Progenitor cell of endocrine pancreas (in vitro differentiated cells): Measurements from ENCODE around the gene BLZF1. TPM values are rescaled to one million over a fixed set of nuclear protein-coding genes. Genes with fewer than 3 reads are reported as not detected.

Experiments
- DNase-seq: peaks from one replicate; pipeline ENCODE4 v3.0.0; 2021; ENCODE audit warnings: low spot score; ENCODE audit not compliant: unreplicated experiment
- H3K27ac Mint-ChIP-seq: 2 replicates; pipeline ENCODE4 v1.8.0; 2021; ENCODE audit warnings: mild to moderate bottlenecking, moderate library complexity, mixed read lengths
- H3K27me3 Mint-ChIP-seq: 2 replicates; pipeline ENCODE4 v1.8.0; 2021; ENCODE audit warnings: mixed read lengths
- H3K36me3 Mint-ChIP-seq: 2 replicates; pipeline ENCODE4 v1.8.0; 2022; ENCODE audit warnings: mixed read lengths; ENCODE audit not compliant: insufficient read depth
- H3K4me1 Mint-ChIP-seq: 2 replicates; pipeline ENCODE4 v1.8.0; 2021; ENCODE audit warnings: low read depth, mixed read lengths
- H3K4me3 Mint-ChIP-seq: 2 replicates; pipeline ENCODE4 v1.8.0; 2021; ENCODE audit warnings: low read depth, mild to moderate bottlenecking, moderate library complexity, mixed read lengths
- H3K9me3 Mint-ChIP-seq: 2 replicates; pipeline ENCODE4 v1.8.0; 2021; ENCODE audit warnings: low read depth, mixed read lengths
- total RNA-seq: library from RNA; stranded (reverse); gene quantifications from 2 replicates; pipeline ENCODE4 v1.2.1, GENCODE V29; 2021
- TF ChIP-seq, protein P1 (sequence below): fragments of 200-600 bp; sonication (generic); IDR thresholded peaks from one replicate; pipeline ENCODE4 v1.5.0; 2021; ENCODE audit warnings: antibody characterized with exemption, mild to moderate bottlenecking; ENCODE audit not compliant: unreplicated experiment

BLZF1 gene
- total RNA-seq, 1 donor from 2014 or later = 18.6 TPM

DNA sequence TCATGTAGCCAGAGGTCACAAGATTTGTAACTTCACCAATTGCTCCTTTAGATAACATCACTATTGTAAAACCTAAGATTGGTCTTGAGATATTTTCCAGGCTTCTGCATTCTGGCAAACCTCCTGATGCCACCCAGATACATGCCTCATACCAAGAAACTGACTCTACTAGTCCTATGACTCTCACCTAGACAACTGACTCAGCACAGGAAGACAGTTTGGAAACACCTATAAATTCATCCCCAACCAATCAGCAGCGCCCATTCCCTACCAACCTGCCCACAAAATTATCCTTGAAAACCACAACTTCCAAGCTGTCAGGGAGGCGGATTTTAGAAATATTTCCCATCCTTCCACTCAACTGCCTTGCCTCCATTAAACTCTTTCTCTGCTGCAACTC is 3.0 kb upstream of the BLZF1 start:
- Mint-ChIP-seq H3K27me3 (no peaks in the 10 kb centered on the region), H3K4me3 (no peak overlapping the region), H3K9me3 (peaks cover 3% of the 10 kb centered on the region), H3K27ac (no peak overlapping the region), H3K36me3 (peaks cover 3% of the 10 kb centered on the region), H3K4me1 (peaks cover 2% of the 10 kb centered on the region)
- TF ChIP-seq, protein P1, sequence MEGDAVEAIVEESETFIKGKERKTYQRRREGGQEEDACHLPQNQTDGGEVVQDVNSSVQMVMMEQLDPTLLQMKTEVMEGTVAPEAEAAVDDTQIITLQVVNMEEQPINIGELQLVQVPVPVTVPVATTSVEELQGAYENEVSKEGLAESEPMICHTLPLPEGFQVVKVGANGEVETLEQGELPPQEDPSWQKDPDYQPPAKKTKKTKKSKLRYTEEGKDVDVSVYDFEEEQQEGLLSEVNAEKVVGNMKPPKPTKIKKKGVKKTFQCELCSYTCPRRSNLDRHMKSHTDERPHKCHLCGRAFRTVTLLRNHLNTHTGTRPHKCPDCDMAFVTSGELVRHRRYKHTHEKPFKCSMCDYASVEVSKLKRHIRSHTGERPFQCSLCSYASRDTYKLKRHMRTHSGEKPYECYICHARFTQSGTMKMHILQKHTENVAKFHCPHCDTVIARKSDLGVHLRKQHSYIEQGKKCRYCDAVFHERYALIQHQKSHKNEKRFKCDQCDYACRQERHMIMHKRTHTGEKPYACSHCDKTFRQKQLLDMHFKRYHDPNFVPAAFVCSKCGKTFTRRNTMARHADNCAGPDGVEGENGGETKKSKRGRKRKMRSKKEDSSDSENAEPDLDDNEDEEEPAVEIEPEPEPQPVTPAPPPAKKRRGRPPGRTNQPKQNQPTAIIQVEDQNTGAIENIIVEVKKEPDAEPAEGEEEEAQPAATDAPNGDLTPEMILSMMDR = no peak
- no peak for DNase-seq

DNA sequence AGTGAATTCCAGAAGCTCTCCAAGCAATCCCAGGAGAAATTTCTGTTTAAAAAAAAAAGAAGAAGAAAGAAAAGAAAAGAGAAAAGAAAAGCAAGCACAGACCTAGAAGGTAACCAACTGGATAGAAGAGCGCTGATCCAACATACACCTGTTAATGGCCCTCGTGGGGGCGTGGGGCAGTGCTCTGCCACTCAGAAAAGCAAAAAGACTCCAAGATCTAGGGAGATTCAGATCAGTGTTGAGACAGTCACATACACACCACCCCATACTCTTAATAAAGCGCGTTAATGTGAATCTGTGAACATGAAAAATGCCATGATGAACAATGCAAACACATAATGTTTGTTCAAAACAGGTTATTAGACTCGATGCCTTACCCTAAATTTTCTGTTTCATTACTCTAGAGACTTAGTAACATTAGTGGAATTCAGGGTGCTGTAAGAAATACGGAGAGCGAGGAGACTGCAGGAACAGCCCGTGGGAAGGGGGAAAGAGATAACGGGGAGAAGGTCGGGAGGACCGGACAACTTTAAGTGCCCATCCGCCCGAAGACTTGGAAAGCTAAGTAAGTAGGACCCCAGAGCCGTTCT is 804 bp upstream of the BLZF1 start:
- H3K9me3 Mint-ChIP-seq = peaks cover 3% of the 10 kb centered on the region
- no peak overlapping the region for H3K27ac Mint-ChIP-seq
- DNase-seq = no peak
- no peaks in the 10 kb centered on the region for H3K27me3 Mint-ChIP-seq
- peaks cover 2% of the 10 kb centered on the region for H3K4me1 Mint-ChIP-seq
- TF ChIP-seq, protein P1 = no peak
- H3K36me3 Mint-ChIP-seq = peaks cover 4% of the 10 kb centered on the region
- no peak overlapping the region for H3K4me3 Mint-ChIP-seq

DNA sequence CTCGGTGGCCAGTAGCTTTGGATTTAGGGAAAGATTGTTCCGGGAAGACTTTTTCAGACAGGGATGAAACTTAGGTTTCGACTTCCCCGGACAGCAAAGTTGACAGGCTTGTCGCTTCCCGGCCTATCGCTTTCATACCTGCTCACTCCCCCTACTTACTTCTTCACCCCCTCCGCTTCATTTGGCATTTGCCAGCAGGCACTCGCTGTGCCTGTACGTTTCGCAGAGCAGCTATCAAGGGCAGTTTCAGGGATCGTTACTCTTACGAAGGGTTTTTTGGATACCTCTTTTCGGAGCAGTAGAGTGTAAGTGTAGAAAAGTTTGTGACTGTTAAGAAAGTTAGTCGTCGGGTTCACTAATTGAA is 393 bp downstream of the BLZF1 start:
- Mint-ChIP-seq H3K4me1 (peaks cover 2% of the 10 kb centered on the region), H3K36me3 (peaks cover 6% of the 10 kb centered on the region), H3K27ac (no peak overlapping the region), H3K4me3 (no peak overlapping the region), H3K9me3 (peaks cover 3% of the 10 kb centered on the region), H3K27me3 (no peaks in the 10 kb centered on the region)
- no peak for DNase-seq
- TF ChIP-seq, protein P1 = no peak

DNA sequence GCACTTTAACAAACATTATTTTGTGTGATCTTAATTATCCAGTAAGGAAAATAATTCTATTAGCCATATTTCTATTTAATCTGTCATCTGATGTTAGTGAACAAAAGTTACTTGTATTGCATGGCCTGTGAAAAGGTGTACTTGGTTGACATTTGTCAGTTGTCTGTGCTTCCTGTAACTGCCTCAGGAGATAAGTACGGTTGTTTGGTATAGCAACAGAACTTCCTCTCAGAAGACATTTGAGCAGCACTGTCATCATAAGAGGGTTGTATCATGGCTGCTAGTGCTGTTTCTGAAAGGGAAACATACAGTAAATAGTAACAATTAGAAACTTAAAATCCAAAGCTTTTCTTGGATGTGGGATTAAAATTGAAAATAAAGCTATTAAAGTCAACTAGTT is 3.4 kb downstream of the BLZF1 start:
- peaks cover 2% of the 10 kb centered on the region for H3K4me1 Mint-ChIP-seq
- DNase-seq = no peak
- H3K27me3 Mint-ChIP-seq = no peaks in the 10 kb centered on the region
- TF ChIP-seq, protein P1 = no peak
- H3K36me3 Mint-ChIP-seq = peaks cover 4% of the 10 kb centered on the region
- no peak overlapping the region for H3K4me3 Mint-ChIP-seq
- H3K9me3 Mint-ChIP-seq = no peaks in the 10 kb centered on the region
- H3K27ac Mint-ChIP-seq = no peak overlapping the region

DNA sequence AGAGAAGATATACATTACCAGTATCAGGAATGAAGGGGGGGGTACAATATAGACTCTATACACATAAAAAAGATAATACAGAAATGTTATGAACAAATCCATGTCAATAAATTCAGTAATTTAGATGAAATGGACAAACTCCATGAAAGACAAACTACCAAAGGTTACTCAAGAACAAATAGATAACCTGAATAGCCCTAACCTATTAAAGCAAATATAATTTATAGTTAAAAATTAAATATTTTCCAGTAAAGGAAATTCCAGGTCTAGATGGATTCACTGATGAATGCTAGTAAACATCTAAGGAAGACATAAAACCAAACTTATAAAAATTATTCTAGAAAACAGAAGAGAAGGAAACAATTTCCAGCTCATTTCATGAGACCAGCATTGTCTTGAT is 13.2 kb downstream of the BLZF1 start:
- H3K36me3 Mint-ChIP-seq = peaks cover 9% of the 10 kb centered on the region
- no peaks in the 10 kb centered on the region for H3K27me3 Mint-ChIP-seq
- H3K4me1 Mint-ChIP-seq = no peaks in the 10 kb centered on the region
- H3K4me3 Mint-ChIP-seq = no peak overlapping the region
- H3K9me3 Mint-ChIP-seq = no peaks in the 10 kb centered on the region
- H3K27ac Mint-ChIP-seq = no peak overlapping the region
- TF ChIP-seq, protein P1 = no peak
- no peak for DNase-seq
